Measurements from ENCODE around the gene COX17.

GRCh38 chr3:119677641-119677934 is 382 bp upstream of the COX17 start:
- TF ChIP-seq CTCF (IDR thresholded peaks at IDR 0.05): no peak
- no peak for TF ChIP-seq ZFX (IDR thresholded peaks at IDR 0.05; ENCODE audit: borderline replicate concordance)
